Measurements from ENCODE around the gene SACS.
"Not testable (repeated sequence)": the region's sequence is repeated elsewhere in the genome, so short reads cannot be mapped to it uniquely, and the experiment has no call there.

Gene SACS

DNA sequence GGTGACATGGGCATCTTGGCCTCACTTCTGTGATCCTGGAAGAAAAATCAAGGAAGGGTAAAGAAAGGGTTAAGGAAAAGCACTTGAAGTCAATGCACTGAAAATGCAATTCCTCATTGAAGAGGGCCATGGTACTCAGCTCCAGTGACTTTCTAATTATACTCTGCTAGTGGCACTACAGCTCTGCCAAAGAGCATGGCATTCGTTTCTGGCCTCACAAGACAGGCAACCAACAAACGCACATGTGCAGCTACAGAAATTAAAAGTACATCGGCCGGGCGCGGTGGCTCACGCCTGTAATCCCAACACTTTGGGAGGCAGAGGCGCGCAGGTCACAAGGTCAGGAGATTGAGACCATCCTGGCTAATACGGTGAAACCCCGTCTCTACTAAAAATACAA is 21.8 kb downstream of the SACS start:
- no peak for DNase-seq

DNA sequence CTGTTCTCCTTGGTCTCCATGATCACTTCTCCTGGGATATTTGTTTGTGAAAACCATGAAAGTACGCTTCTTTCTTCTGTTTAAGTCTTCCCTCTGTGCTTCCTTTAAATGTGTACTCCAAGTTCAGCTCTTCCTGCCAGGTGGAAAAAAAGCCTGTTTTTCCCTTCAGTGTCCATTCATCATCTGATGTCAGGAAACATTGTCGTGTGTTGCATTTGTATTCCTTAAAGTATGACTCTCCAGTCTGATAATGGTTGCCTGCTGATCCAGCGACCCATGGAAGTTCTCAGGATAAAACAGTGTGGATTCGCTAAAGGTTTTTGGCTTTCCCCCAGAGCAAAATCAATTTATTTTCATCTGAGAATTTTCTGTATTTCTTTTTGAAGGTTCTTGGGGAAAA is 22.3 kb downstream of the SACS start:
- DNase-seq: no peak

DNA sequence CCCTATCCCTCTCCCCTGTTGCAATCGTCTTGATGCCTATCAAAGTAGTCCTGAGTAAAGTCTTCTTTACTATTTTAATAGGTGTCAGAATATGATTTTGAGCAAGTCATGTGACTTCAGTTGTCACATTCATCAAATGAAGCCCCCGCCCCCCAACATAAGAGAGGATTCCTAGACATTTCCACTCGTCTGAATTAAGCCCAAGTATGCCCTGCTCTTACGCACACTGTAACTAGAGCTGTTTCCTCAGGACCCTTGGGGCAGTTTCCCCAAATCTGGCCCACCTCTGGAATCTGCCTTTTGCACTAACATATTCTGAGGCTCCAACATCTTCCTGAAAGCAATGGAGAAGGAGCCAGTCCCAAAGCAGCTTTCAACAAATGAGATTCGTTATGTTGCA is 25.5 kb downstream of the SACS start:
- no peak for DNase-seq

DNA sequence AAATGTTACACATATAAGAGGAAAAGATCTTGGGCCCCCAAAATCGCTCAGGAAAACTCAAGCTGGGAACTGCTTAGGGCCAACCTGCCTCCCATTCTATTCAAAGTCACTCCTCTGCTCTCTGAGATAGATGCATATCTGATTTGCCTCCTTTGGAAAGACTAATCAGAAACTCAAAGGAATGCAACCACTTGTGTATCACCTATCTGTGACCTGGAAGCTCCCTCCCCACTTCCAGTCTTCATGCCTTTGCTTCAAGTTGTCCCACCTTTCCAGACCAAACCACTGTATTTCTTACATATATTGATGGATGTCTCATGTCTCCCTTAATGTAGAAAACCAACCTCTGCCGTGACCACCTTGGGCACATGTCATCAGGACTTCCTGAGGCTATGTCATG is 32.3 kb downstream of the SACS start:
- not testable (repeated sequence) for DNase-seq

DNA sequence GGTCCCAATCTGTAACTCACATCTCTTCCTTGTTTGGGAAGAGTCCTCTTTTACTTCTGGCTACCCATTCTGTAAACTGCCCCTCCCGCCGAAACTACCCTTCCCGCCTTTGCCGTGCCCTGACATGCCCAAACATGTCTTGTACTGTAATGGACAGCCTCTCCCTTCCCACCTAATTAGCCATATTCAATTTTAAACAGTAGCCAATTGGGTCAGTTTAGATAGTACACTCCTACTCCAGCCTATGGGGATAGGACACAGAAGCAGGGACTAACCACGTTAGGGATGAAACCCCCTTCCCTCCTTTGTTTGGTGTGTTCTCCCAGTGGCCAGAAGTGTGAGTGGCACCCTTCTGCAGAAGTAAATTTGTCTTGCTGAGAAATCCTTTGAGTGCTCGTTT is 34.2 kb downstream of the SACS start:
- no peak for DNase-seq

DNA sequence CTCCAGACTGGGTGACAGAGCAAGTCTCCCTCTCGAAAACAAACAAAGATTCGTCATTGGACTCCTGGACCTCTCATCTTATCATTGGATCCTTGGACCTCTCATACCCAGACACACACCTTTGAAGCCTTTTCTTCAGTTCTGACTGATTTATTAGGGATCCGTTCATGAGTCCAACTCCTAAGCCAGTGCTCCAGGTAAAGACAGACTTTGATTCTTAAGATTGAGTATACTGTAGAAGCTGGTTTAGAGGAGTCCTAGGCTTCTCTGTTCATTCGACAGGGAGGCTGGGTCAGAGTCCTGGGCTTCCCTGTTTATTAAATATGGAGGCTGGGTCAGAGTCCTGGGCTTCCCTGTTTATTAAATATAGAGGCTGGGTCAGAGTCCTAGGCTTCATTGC is 38.7 kb downstream of the SACS start:
- no peak for DNase-seq

DNA sequence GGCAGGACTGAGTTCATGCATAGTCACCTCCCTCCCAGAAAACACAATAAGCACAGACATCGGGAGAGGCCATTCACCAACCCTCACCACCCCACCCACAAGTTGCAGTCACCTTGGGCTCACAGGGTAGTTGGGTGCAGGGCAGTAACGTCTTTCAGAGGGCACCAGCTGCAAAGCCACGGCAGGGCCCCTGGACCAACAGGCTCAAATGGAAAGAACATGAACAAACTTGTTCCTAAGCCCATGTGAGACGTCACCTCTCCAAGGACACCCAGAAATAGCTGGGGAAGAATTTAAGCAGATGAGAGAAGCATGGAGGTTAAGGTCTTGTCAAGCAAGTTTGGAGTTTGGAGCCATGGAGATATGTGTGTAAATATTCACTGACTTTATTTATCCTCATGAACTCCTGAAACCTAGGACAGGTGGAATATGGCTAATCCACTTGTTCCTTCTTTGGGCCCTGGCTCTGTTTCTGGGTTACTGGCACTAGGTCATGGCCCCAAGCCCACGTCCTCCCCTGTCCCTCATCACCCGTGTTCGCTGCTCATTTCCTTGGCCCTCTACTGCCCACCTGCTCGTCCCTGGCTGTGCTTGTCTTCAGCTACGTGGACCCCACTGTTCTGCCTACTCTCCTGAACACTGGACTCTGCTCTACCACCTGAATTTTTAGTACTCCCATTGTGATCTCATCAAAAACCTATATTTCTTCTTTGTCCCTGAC is 40.4 kb downstream of the SACS start:
- DNase-seq: no peak

DNA sequence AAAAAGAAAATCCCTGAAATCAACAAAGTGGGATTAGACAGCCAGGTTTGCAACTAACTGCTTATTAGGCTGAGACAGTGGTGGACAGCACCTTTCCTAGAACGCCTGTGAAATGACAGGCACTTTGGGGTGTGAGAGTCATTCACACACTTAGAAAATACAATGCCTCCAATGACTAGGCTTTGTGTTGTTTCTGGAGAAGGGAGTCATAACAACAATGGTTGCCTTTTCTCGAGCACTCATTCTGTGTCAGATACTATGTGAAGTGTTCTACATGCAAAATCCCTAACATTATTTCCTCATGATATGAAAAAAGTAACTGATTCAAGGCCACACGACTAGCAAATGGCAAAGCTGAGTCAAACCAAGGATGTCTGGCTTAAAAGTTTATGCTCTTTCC is 41.2 kb downstream of the SACS start:
- DNase-seq: no peak

DNA sequence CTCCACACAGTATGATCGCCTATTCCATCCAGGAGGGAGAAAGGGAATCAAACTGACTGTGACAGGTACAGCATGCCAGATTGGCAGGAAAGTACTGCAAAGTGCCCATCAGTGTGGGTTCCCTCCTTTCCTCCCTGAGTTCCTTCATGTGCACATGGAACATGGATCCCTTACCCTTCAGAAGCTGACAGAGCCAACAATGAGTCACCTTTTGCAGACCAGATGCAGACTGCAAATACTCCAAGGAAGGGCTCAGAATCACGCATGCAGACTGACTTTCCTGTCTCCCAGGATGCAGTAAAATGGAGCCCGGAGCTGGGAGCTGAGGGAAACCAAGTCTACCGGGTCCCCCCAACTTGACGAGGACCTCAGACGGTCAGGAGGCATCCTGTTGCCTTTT is 41.8 kb downstream of the SACS start:
- DNase-seq: no peak

DNA sequence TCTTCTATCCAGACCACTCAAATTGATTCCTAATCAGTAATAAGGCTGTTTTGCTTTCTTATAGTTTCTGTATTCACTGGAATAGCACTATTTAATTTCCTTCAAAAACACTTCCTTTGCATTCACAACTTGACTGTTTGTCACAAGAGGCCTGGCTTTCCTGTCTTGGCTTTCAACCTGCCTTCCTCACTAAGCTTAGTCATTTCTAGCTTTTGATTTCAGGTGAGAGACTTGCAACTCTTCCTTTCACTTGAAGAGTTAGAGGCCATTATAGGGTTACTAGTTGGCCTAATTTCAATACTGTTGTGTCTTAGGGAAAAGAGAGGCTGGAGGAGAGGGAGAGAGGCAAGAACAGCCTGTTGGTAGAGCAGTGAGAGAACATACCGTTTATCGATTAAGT is 47.0 kb downstream of the SACS start:
- no peak for DNase-seq

DNA sequence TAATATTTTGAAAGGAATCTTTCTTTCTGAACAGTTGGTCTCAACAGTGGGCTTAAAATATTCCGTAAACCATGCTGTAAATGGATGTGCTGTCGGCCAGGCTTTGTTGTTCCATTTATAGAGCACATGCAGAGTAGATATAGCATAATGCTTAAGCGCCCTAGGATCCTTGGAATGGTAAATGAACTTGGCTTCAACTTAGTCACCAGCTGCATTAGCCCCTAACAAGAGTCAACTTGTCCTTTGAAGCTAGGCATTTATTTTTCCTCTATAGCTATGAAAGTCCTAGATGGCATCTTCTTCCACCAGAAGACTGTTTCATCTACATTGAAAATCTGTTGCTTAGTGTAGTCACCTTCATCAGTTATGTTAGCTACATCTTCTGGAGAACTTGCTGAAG is 47.6 kb downstream of the SACS start:
- no peak for DNase-seq

DNA sequence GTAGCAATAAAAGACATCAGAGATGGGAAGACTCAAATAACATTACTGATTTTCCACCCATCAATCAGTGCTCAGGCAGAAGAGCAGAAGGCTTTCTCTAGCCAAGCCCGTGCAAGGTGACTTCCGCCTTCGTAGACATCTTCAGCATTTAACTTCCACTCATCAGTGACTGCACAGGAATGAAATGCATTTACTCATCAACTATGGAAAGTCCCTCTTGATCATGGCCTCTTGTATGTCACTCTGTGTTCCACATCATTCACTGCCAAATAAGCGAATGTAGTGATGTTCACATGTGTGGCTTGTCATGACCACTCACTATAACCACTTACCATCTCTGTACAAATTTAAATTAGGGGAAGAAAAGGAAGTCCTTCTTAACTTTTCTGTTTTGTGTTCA is 49.4 kb downstream of the SACS start:
- DNase-seq: no peak

DNA sequence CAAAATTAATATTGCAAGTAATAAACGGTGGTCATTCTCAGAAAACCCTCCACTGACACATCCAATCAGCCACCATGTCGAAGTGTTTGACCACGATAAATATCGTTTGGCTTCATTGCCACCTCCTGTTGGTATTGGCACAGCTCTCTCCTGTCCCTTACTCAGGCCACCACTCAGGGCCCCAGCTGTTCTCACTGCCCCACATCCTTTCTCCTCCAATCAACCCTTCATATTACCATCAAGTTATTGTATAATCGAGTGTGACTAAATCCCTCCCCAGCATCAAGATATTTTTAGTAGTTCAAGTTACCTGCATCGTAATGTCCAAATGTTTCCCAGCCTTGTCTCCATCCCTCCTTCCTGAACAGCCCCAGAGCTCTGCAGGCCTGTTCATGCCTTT is 50.4 kb downstream of the SACS start:
- DNase-seq: no peak

DNA sequence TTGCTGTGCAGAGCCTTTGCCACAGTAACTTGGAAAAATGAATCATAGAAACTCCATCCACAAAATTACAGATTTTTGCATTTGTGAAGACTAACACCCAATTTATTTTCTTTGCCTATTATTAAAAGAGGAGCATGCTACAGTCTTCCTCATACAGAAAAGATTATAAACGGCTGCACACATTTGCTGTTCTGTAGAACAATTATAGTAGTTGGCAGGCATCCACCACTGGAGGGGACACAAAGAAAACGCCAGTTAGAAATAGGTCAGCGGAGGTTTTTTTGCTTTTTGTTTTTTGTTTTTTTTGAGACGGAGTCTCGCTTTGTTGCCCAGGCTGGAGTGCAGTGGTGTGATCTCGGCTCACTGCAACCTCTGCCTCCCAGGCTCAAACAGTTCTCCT is 51.6 kb downstream of the SACS start:
- DNase-seq: no peak

DNA sequence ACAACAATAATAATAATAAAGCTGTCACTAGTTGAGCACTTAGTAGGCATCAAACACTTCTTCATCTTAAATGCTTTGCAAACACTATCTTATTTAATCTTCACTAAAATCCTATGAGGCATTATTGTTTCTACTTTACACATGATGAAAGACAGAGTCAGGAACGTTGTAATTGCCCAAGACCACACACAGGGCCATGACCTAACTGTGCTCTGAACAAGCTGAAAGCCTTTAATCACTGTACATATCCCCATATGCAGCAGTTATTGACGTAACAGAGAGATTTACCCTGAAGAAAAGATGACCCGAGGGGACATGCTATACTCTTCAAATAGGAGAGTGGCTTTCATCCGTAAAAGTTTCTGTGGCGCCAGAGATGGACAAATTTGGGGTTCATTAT is 53.0 kb downstream of the SACS start:
- no peak for DNase-seq

DNA sequence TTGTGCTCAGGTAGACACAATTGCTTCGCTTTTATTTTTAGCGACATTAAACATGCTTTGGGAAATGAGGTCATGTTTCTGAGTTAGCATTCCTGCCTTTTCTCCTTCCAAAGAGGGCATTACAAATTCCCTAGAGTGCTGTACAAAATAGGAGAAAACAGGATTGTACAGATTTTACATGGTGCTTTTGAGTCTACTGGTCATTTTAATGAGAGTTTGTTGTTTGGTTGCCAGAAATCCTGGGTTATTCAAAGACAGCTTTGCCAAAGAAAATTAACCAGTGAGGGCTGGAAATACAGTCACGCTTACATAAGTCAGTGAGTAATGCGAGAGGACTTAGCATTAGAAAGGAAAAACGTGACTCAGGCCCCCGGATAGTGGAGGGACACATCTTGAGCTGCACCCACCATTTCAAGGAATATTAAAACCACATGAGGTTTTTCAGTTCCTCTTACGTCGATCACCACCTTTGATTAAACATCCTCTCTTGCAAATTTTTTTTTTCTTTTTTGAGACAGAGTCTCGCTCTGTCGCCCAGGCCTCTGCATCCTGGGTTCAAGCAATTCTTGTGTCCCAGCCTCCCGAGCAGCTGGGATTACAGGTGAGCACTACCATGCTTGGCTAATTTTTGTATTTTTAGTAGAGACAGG is 55.4 kb downstream of the SACS start:
- no peak for DNase-seq

DNA sequence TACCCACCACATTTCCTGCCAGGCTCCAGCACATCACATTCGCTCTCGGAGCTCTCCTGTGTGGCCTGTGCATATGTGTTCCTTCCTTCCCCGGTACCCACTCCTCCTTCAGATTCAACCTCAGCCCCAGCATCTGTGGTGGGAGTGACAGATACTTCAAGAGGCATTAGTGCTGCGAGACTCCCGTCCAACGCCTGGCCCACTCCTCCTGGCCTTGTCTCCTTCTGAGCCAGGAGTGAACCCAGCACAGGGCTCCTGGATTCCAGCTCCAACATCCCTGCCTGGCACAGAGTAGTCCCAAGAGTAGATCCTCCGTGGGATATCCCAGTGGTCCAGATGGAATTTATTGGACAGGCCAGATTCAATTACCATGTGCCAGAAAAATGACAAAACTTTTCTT is 55.9 kb downstream of the SACS start:
- no peak for DNase-seq

DNA sequence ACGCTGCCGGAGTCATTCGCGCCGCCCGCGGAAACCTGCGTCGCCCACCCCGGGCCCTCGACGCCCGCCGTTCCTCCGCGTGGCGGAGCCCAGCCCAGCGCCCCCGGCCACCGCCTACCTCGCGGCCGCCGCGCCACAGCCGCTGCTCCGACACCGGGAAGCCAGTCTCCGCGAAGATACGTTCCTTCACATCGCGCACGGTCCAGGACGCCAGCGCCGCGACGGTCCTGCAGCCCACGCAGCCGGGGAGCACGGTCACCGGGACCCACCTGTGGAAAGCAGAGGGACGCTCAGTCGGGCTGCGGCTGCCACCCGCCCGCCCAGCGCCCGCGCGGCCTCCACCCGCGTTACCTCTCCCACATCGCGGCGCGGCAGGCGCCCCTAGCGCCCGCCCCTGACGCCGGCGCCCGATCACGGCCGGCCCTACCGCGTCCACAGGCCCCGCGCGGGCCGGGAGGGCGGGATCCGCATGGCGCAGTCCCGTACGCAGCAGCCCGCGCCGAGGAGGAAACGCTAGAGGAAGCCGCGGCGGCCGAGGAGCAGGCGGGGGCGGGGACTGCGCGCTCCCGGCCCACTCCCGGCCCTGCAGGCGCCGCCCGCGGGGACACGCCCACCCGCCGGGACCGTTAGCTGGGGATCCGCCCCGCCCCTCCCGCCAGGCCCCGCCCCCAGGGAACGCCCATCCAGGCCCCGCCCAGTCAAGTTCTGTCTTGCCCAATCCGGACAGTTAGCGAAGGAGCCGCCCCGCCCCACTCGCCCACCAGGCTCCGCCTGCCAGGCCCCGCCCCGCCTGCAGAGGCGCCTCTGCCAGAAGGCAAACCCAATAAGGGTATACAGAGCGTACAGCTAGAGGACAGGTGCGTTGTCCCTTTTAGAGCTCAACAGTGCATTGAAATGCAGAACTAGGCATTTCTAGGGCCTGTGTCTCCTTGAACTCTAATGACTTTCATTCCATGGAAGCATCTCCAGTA is 58.2 kb downstream of the SACS start:
- DNase-seq: peak; percentile 88

DNA sequence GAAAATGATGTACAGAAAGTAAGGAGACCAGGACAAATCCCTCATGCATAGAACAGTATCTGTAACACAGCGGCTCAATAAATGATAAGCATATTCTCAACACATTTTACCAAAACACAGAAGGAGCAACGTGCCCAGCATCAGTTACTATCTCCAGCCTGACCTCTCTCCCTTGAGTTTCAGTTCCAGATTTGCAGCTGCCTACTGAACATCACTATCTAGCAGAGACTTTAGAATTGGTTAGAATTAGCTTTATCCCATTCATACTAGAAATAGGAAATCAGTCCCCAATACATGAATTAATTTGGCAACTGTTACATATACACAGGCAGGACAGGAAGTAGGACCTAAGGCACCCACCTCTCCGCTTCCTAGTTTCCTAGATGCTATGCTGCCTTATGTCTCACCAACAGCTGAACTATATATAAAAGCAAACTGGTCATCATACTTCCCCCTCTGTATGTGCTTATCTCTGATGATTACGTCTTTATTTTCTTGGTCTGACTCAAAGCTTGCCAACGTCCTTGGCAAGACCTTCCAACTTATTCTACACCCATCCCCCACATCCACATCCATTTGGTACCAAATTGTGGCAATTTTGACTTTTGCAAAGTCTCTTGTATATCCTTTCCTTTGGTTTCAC is 61.1 kb downstream of the SACS start:
- DNase-seq: no peak

DNA sequence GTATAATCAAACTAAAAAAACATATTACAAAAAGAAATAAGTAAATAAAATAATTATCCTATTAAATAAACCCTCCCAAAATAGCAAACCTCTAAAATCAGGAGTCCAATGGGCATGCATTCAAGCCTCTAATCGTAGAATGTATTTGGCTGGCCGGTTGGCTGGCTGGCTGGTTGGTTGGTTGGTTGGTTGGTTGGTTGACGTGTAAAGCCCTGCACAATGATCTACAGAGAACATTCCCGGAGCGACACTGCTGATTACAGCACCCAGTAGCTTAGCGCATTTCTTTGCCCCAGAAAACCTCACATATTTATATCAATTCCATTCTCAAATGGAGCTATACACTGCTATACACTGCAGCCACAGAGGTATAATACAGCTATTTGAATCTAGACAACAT is 65.6 kb downstream of the SACS start:
- DNase-seq: no peak

DNA sequence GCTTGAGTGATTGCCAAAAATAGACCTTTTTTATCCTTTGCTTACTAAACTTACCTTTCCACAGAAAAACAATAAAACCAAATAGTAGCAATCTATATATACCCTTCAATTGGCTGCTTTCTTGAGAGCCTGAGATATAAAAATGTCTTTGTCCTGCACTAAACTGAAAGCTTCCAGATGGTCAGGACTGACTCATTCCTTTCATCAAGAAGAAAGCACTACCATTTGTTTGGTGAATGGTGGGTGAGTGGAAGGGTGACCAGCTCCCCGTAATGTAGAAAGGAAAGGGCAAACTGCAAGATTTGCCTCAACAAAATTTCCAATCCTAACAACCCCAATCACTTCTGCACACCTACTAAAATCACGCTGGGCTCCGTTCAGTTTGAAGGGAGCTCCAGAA is 67.8 kb downstream of the SACS start:
- DNase-seq: no peak

DNA sequence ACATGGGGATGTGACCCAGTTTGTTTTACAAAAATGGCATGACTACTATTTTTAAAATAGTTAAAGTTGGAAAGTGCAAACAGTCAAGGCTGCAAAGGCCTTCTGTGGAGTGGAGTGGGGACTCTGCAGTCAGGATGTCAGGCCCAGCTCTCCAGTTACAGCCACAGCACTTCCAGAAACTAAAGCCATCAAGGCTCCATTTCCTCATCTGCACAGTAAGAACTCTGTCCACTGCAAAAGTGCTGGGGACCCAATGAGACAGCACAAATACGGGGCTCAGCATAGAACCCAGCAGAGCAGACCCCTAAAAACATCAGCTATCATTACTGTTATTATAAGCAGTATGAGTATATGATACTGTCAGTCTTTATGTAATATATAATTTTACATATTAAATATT is 73.6 kb downstream of the SACS start:
- no peak for DNase-seq

DNA sequence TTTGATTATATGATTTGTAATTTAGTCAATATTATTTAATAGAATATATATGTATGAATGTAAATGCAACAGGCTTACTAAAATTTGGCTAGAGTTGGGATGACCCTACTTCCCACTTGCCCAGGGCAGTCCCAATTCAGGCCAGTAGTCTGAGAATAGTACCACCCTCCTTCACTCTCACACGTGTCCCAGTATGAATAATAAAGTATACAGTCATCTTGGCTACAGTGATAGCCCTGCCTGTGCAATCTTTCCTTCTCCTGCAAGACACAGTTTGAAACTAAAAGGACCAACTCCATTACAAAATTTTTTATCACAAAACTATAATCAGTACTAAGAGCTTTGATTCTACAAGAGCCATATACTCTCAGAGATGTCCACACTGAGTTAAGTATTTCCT is 76.2 kb downstream of the SACS start:
- no peak for DNase-seq
